ENCODE measurements around the gene STK39. TPM values are rescaled to one million over a fixed set of nuclear protein-coding genes. Genes with fewer than 3 reads are reported as not detected.
"Not testable (repeated sequence)": the region's sequence is repeated elsewhere in the genome, so short reads cannot be mapped to it uniquely, and the experiment has no call there.

STK39 gene
- total and polyA plus RNA-seq, 2 experiments from 2014 or later: 3.2 to 14.6 TPM

GRCh38 chr2:168134485-168134884, 112.9 kb downstream of the STK39 start:
- DNase-seq: no peak
- in situ Hi-C loops (cut with MboI): loop anchor here (10.0 kb wide), 1 partner anchor 200 kb away; no protein-coding TSS in a partner anchor
- H3K9me2 ChIP-seq (ENCODE audit: insufficient read depth): no peaks in the 10 kb centered on the region
- H3K79me2 ChIP-seq (ENCODE audit: insufficient read depth): no peaks in the 10 kb centered on the region
- peaks cover 5% of the 10 kb centered on the region for H3K36me3 ChIP-seq (ENCODE audit: low read depth)
- H3K4me2 ChIP-seq (ENCODE audit: unreplicated experiment): no peak overlapping the region
- H3K4me3 ChIP-seq: no peak overlapping the region
- 95 to 96% methylated on average over 5 of the region's 5 CpGs for WGBS, 2 experiments (ENCODE audit: low coverage in 1 of 2, low lambda C conversion rate in 2 of 2, missing lambda C conversion rate in 2 of 2)
- H3K27ac ChIP-seq: no peak overlapping the region
- no peaks in the 10 kb centered on the region for H3K4me1 ChIP-seq (ENCODE audit: insufficient read depth)
- no peaks in the 10 kb centered on the region for H4K20me1 ChIP-seq (ENCODE audit: insufficient read depth)
- H3K9ac ChIP-seq: no peak overlapping the region
- H2AFZ ChIP-seq: no peak overlapping the region
- peaks cover 5% of the 10 kb centered on the region; the same call in 1 of the 2 replicates for H3F3A ChIP-seq (ENCODE audit: insufficient read depth)
- H3K27me3 ChIP-seq (replicated peaks; ENCODE audit: insufficient read depth): no peaks in the 10 kb centered on the region
- H3K9me3 ChIP-seq (ENCODE audit: low read depth): no peaks in the 10 kb centered on the region
- no peak for TF ChIP-seq EZH2phosphoT487 (IDR thresholded peaks at IDR 0.05; ENCODE audit: insufficient read depth, low read depth)
- no peak for TF ChIP-seq EZH2 (IDR thresholded peaks at IDR 0.05; ENCODE audit: insufficient read depth, poor library complexity, severe bottlenecking)

- in situ Hi-C loops (cut with MboI): loop anchor here (10.0 kb wide), 1 partner anchor 202 kb away; no protein-coding TSS in a partner anchor
- Histone ChIP-seq H3K9ac (no peak overlapping the region), H3K9me3 (ENCODE audit: low read depth) (no peaks in the 10 kb centered on the region), H3K27me3 (replicated peaks; ENCODE audit: insufficient read depth) (no peaks in the 10 kb centered on the region), H3K4me3 (no peak overlapping the region), H2AFZ (no peak overlapping the region), H3K79me2 (ENCODE audit: insufficient read depth) (no peaks in the 10 kb centered on the region), H3K27ac (no peak overlapping the region), H4K20me1 (ENCODE audit: insufficient read depth) (no peaks in the 10 kb centered on the region), H3K4me1 (ENCODE audit: insufficient read depth) (no peaks in the 10 kb centered on the region), H3K36me3 (ENCODE audit: low read depth) (peaks cover 6% of the 10 kb centered on the region), H3F3A (ENCODE audit: insufficient read depth) (no peaks in the 10 kb centered on the region), H3K4me2 (ENCODE audit: unreplicated experiment) (no peak overlapping the region), H3K9me2 (ENCODE audit: insufficient read depth) (no peaks in the 10 kb centered on the region)
- DNase-seq: no peak
- WGBS, 2 experiments (ENCODE audit: low coverage in 1 of 2, low lambda C conversion rate in 2 of 2, missing lambda C conversion rate in 2 of 2): 83 to 86% methylated on average over 6 of the region's 6 CpGs
- TF ChIP-seq EZH2 (IDR thresholded peaks at IDR 0.05; ENCODE audit: insufficient read depth, poor library complexity, severe bottlenecking): no peak
- no peak for TF ChIP-seq EZH2phosphoT487 (IDR thresholded peaks at IDR 0.05; ENCODE audit: insufficient read depth, low read depth)
These were observed 115.0 kb downstream of the STK39 start for GRCh38 chr2:168132389-168132788.

GRCh38 chr2:168130346-168130745, 117.0 kb downstream of the STK39 start:
- DNase-seq: no peak
- Histone ChIP-seq H3K9ac (no peak overlapping the region), H3F3A (ENCODE audit: insufficient read depth) (no peaks in the 10 kb centered on the region), H3K9me3 (ENCODE audit: low read depth) (no peaks in the 10 kb centered on the region), H3K27me3 (replicated peaks; ENCODE audit: insufficient read depth) (no peaks in the 10 kb centered on the region), H3K79me2 (ENCODE audit: insufficient read depth) (no peaks in the 10 kb centered on the region), H3K4me3 (no peak overlapping the region), H3K4me1 (ENCODE audit: insufficient read depth) (no peaks in the 10 kb centered on the region), H3K36me3 (ENCODE audit: low read depth) (peaks cover 8% of the 10 kb centered on the region), H3K9me2 (ENCODE audit: insufficient read depth) (no peaks in the 10 kb centered on the region), H3K4me2 (ENCODE audit: unreplicated experiment) (no peak overlapping the region), H4K20me1 (ENCODE audit: insufficient read depth) (no peaks in the 10 kb centered on the region), H2AFZ (no peak overlapping the region), H3K27ac (no peak overlapping the region)
- in situ Hi-C loops (cut with MboI): loop anchor here (10.0 kb wide), 1 partner anchor 204 kb away; no protein-coding TSS in a partner anchor
- no peak for TF ChIP-seq EZH2phosphoT487 (IDR thresholded peaks at IDR 0.05; ENCODE audit: insufficient read depth, low read depth)
- no peak for TF ChIP-seq EZH2 (IDR thresholded peaks at IDR 0.05; ENCODE audit: insufficient read depth, poor library complexity, severe bottlenecking)

- H3K36me3 ChIP-seq (ENCODE audit: low read depth): peaks cover 18% of the 10 kb centered on the region
- in situ Hi-C loops (cut with MboI): no loop called here
- H3K79me2 ChIP-seq (ENCODE audit: insufficient read depth): no peaks in the 10 kb centered on the region
- H3K9me3 ChIP-seq (ENCODE audit: low read depth): no peaks in the 10 kb centered on the region
- no peak overlapping the region for H2AFZ ChIP-seq
- no peak for DNase-seq
- 77 to 78% methylated on average over 4 of the region's 4 CpGs for WGBS, 2 experiments (ENCODE audit: low coverage in 1 of 2, low lambda C conversion rate in 2 of 2, missing lambda C conversion rate in 2 of 2)
- H4K20me1 ChIP-seq (ENCODE audit: insufficient read depth): no peaks in the 10 kb centered on the region
- H3K4me1 ChIP-seq (ENCODE audit: insufficient read depth): no peaks in the 10 kb centered on the region
- no peak overlapping the region for H3K4me3 ChIP-seq
- no peak overlapping the region for H3K9ac ChIP-seq
- H3K9me2 ChIP-seq (ENCODE audit: insufficient read depth): no peaks in the 10 kb centered on the region
- no peaks in the 10 kb centered on the region for H3F3A ChIP-seq (ENCODE audit: insufficient read depth)
- no peak for TF ChIP-seq EZH2phosphoT487 (IDR thresholded peaks at IDR 0.05; ENCODE audit: insufficient read depth, low read depth)
- no peak for TF ChIP-seq EZH2 (IDR thresholded peaks at IDR 0.05; ENCODE audit: insufficient read depth, poor library complexity, severe bottlenecking)
- no peak overlapping the region for H3K4me2 ChIP-seq (ENCODE audit: unreplicated experiment)
- no peak overlapping the region for H3K27ac ChIP-seq
- no peaks in the 10 kb centered on the region for H3K27me3 ChIP-seq (replicated peaks; ENCODE audit: insufficient read depth)
These were observed 120.0 kb downstream of the STK39 start for GRCh38 chr2:168127371-168127770.

GRCh38 chr2:168122210-168122609, 125.2 kb downstream of the STK39 start:
- H3F3A ChIP-seq (ENCODE audit: insufficient read depth); H3K9me2 ChIP-seq (ENCODE audit: insufficient read depth); H4K20me1 ChIP-seq (ENCODE audit: insufficient read depth); H3K27ac ChIP-seq; H3K27me3 ChIP-seq (replicated peaks; ENCODE audit: insufficient read depth); H3K9me3 ChIP-seq (ENCODE audit: low read depth); H3K4me3 ChIP-seq; H3K4me2 ChIP-seq (ENCODE audit: unreplicated experiment); H3K4me1 ChIP-seq (ENCODE audit: insufficient read depth); H3K79me2 ChIP-seq (ENCODE audit: insufficient read depth); H2AFZ ChIP-seq; DNase-seq; H3K9ac ChIP-seq: not testable (repeated sequence)
- 90 to 100% methylated on average over 1 of the region's 1 CpG for WGBS, 2 experiments (ENCODE audit: low coverage in 1 of 2, low lambda C conversion rate in 2 of 2, missing lambda C conversion rate in 2 of 2)
- 0 out of 2 replicates have a peak, but pooled peaks cover 11% of the 10 kb centered on the region for H3K36me3 ChIP-seq (ENCODE audit: low read depth)
- in situ Hi-C loops (cut with MboI): loop anchor here (25.0 kb wide), 3 partner anchors 835 to 1560 kb away; partner anchors contain the start of genes B3GALT1 and XIRP2

All from GM23248 (cell line).